GM21825 (cell line): ENCODE data around the gene NALCN.

Experiments used
- ATAC-seq: cut with Tn5 transposase; IDR thresholded peaks from one replicate; pipeline ENCODE4 v1.9.1; 2021; ENCODE audit warnings: mild to moderate bottlenecking, moderate library complexity; ENCODE audit not compliant: unreplicated experiment

Gene NALCN

DNA sequence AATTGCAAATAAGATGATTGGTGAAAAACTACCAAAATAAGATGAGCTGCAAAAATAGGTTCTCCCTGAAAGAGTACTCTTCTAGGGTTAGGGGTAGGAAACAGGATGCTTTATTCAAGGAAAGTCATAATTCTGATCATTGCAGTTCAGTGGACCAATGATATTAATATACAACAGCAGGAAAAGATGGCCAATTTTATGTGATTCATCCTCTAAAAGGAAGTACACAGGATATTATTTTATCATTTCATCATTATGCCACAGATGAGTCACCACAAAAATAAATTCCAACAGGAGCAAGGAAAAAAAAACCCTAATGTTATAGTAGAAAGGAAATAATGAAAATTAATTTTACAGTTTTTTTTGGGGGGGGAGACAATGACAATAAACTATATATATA lies 205.0 kb downstream of the NALCN start:
- ATAC-seq: no peak

DNA sequence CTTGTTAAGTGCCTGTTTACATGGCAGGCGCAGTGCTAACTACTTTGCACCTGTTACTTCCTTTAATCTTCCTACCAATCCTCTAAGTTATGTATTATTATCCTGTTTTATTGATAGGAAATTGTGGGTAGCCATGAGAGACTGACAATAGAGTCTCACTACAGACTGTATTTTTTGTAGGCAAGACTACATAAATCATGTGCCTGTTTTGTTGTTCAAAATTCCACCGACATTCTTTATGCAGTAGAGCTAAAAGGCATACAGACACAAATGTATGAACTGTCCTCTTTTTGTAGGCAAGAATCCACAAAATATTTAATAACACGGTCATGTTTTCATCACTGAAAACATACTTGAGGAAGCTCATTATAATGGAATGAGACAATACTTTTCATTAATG lies 205.5 kb downstream of the NALCN start:
- no peak for ATAC-seq

DNA sequence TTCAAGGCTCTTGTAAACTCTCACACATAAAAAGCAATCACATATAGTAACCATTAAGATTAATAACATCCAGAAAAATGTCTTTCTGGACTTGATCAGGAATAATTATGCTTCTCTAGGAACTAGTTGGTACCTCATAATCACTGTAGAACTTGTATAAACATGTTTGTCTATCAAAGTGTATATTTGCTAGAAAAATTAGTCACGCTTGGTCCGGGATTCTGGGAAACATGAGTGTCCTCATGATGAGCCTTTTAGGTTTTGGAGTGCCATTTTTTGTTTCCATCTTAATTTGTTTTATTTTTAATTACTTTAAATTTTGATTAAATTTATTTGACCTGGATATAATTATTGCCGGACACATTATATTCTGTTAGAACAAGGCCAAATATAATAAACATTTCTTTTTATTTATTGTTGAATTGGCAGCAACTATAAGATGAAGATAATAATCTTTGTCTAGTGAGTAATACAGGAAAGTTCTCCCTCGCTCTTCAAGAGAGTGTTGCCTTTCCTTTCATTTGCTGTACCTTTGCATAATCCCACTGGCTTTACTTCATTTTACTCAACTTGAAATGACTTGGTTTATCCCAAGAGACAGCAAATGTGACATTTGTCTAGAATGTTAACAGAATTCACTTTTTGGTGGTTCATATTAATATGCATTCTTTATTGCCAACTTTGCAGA lies 207.0 kb downstream of the NALCN start:
- ATAC-seq: no peak

DNA sequence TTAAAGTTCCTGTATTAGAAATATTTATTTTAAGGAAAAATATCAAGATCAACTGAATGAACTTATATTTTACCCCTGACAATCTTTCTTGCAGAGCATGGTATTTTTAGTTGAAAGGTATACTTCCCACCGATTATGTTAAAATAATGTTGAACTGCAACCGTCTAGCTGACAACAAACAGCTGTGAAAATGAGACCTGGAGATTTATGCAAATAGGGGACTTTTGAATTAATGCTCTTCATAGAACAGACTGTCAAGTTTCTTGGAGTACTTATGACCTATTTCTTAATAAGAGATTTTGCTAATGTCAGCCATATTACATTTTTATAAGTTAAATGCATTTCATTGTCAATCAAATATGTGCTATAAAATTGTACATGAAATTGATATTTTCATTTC lies 210.9 kb downstream of the NALCN start:
- no peak for ATAC-seq

DNA sequence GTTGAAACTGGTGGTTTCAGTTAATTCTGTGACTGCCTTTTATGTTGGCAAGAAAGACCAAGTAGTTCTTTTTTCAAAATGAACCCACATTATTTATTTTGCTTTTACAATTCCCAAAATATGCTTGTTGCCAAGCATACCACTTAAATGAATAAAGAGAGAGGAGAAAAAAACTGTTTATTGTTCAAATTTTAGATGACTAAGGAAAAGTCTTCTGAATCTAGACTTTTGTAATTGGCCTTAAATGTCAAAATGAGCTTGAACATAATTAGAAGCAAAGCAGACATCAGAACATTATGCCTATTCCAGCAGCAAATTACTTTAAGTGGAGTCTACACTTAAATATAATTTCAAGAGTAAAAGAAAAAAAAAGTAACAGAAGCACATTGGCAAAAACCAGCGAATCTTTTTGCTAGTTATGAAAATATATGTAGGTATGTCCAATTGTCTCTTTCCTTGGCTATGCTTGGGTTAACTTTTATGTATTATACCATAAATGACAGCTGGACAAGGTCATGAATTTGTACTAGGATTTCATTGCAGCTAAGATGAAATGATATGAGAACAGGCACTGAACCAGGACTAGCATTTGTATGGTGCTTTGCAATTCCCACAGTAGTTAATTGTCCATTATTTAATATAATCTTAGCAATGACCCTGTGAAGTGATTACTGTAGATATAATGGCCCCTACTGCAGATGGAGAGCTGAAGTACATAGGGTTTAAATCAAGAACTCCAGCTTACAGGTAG lies 211.9 kb downstream of the NALCN start:
- no peak for ATAC-seq

DNA sequence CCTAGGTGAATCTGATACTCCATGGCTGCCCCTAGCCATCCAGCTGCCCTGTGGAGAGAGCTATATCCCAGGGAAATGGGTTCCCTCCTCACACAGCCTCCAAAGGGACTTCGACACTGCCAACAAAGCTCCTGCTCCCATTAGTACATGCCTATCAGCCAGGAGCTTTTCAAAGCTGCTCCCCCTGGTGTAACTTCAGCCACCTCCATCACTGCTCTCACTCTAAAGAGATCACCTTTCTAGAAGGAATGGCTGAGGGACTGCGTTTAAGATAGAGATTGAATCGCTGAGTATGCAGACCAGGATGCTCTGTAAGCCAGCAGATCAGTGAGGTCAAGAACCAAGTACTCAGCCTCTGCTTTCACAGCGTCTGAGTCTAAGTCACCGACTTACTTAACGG lies 213.7 kb downstream of the NALCN start:
- no peak for ATAC-seq

DNA sequence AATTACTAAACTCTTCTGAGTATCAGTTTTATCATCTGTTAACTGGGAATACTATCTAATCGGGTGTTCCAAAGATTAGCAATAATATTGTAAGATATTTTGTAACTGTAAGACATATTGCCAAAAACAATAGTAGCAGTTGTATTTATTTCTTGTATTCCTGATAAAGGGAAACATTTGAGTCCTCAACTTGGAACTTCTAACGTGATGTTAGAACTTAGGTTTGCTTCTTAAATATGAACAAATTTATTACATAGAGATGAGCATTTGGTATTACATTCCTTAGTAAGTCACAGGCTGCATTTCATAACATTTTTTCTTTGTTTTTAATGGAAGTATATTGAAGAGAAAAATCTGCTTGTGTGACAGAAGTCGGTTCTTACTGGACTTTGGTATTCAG lies 225.3 kb downstream of the NALCN start:
- ATAC-seq: no peak

DNA sequence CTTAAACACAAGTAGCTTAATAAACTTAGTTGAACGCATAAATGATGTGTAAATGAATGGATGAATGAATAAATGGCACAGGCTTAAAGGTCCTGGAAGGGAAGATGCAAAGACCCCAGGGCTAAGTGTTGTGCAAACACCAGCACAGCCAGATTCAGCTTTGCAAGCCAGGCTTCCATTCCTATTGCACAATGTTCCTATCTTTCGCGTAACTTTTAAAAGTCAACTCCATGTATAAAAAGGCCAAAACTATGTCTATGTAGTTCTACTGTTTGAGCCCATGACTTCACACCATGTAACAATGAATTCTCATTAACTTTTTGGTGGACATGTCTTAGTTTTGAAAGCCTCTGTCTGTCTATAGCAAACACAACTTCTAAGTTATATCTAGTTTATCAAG lies 226.0 kb downstream of the NALCN start:
- ATAC-seq: no peak

DNA sequence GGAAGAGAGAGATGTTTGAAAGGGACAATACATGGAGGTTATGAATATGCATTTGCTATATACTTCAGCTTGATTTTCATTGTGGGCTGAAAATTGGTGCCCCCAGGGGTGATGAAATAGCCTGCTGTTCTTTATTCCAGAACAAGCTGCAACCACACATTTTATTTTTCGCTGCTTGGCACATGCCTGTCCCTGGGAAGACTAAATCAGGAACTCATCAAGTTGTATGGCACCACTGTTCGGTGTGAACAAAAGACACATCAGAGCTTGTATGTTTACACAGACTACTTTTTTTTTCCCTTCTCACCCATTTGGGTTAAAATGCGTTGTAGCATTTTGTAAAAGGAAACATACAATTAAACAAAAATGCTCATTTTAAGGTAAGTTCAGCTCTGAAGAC lies 230.7 kb downstream of the NALCN start:
- no peak for ATAC-seq

DNA sequence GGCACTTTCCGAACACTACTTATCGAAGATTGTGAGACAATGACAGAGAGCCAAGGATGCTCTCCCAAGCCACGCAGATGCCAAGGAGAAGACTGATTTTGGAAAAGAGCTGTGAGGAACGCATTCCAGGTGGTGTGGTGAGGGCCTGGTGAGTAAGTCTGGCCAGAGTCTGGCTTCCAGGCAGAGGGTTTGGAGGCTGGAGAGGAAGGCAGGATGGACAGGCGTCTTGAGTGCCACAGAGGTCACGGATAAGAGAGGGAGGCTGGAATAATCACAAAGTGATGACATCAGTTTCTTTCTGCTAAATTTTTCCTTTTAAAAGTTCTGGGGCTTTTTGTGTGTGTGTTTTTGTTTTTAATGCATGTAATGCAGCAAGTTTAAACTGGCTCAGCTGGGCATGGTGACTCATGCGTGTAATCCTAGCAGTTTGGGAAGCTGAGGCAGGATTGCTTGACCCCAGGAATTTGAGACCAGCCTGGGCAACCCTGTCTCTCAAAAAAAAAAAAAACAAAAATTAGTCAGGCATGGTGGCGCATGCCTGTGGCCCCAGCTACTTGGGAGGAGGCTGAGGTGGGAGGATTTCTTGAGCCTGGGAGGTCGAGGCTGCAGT lies 235.1 kb downstream of the NALCN start:
- no peak for ATAC-seq

DNA sequence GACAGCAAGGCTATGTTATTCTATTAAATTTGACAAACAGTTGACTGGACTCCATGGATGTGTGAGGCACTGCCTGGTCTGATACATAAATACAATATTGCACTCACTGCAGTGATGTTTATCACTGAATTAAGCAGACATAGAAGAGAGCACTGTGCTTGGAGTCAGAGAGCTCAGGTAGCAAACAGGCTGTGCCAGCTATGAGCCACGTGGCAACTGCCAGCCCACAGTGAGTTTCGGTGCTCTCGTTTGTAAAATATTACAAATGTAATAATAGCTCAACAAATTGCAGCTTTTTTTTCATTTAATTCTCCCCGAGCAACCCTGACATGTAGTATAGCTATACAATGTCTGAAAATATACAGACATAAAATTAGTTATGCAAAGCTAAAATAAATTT lies 237.3 kb downstream of the NALCN start:
- no peak for ATAC-seq

DNA sequence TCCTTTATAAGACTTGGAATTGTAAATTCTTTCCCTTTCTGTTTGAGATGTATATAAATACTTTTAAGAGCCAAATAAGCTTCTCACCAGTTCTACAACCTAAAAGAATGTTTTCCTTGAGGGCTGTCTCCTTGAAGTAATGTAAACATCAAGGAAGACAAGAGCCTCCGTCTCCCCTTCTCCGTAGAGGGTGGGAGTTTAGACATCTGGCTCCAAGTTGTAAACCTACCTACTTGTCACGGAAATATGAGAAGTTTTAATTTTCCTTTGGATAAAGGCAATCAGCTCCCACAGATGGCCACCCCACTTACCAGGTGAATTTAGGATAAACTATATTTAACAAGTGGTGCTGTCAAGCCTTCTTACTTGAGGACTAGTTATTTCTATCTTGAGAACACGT lies 237.9 kb downstream of the NALCN start:
- ATAC-seq: no peak

DNA sequence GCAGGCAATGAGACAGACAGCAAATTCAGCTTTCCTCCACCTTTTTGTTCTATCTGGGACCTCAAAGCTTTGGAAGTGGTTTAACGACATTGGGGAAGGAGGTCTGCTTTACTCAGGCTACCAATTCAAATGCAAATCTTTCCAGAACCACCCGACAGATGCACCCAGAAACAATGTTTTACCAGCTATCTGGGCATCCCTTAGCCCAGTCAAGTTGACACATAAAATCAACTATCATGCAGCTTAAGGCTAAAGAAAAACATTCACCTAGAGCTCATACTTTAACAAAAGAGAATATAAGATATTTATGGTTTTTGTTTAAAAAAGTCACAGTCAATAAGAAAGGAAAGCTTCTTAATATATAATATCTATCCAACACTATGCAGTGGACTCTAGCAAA lies 246.0 kb downstream of the NALCN start:
- ATAC-seq: no peak

DNA sequence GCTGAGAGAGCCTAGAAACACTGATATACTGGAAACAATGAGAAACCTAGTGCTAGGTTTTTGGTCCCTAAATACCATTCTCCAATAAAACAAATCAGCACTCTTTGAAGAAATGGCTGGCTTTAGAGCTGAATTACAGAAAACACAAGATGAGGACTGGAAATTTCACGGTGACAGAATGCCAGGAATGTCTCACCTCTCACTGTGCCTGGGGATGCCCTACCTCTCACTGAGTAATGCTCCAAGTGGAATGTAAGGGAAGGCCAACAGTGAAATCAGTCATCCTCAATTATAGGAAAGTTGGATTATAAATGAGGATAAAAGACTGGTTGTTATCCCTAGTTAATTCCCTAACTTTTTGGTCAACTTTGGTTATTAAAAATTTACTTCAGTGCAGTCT lies 259.0 kb downstream of the NALCN start:
- no peak for ATAC-seq

DNA sequence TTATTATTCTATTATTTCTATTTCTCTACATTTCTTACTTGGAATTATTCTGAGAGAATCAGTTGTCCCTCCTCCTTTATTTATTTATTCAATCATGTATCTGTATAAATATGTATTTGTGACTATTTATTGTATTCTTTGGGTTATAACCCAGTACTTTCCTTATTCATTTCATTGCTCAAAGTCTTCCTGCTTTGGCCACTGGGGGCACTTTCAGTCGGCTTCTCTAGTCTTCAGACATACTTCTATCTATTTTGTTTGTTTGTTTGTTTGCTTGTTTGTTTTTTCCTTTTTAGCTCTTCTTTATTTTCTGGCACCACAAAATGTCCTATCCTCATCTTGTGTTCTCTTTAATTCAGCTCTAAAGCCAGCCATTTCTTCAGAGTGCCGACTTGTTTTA lies 260.4 kb downstream of the NALCN start:
- ATAC-seq: no peak

DNA sequence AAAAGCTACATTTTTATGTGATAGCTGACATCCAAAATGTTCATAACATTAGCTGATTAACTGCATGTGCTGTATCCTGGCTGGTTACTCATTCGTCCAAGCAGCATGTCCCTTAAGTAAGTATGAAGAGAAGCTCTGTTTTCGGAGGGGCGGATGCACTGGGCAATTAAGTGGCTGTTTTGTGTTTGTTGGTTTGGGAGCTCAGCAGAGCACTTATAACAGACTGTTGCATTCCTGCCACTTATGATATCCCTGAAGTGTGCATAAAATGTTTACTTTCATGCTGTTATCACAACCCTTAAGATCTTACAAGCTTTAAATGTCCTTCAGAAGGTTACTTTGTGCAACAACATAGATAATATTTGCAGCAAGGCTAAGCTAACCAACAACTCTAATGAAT lies 264.1 kb downstream of the NALCN start:
- ATAC-seq: no peak

DNA sequence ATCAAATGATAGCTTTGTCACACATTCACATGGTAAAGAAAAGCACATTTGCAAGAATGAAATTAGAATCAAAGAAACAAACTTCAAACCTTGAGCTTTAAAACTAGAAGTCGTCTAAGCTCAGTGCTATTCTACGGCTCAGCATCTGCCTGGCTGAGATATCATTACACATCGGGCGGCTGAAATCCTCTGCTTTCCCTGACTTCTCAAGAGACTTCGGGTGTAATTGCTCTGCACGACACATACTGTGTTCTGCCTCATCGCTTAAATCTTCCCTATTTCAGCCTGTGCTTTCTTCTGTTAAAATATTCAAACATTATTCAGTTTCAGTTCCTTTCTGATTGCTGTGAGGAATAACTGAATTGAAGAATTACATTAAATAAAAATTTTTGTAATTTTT lies 265.3 kb downstream of the NALCN start:
- no peak for ATAC-seq

DNA sequence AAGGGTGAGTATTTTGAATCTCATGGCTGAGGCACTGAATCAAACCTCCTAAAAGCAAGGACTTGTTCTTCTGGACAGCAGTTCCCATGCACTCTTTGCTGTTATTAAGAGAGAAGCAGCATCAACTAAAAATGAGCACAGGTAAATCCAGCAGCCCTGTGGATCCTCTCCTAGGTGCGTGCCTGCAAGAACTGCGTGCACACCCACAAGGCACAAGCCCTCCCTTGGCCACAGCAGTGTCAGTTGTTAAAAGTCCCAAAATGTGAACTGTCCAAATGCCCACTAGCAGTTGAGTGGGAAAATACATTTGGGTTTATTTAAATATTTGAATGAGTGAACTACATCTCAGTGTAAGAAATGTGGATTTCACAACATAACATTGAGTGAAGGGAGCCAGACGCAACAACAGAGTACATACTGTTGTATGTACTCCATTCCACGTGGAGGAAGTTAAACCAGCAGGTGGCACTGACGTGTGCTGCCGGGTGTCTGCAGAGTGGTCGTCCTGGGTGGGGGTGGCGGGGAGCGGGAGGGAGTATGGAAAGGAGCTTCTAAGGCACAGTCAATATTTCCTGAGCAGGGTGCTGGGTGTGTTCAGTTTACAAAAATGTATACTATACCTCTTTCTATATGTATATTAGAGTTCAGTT lies 266.4 kb downstream of the NALCN start:
- no peak for ATAC-seq

DNA sequence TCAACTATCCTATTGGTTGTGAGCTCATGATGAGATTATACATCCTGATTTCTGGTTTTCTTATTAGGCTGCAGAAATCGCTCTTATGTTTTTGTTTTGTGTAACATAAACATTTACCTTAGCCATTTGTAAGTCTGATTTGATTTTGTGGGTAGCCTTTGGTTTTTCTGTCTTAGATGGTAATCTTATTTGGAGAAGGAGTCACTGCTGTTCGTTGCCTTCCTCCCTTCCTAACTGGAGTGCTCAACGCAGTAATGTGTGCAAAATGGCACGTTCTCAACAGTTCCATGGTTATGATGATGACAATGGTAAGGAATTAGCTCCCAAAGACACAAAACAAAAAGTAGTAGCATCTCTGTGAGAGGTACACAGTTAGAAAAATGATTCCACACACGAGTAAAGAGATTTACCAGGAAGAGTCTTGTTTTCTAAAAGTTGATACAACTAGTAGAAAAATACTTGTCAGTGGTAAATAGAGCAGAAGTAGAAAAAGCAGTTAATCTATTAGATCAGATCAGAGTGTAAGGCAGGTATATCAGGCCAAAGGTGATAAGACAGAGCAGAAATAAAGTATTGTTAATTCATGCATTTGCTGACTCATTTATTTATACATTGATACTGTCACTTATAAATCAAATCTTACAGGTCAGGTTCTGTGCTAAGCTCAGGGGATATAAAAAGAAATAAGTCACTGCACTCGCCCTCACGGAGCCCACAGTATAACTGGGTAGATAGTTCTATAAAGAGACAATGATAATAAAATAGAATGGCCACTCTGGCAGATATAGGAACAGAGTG lies 270.0 kb downstream of the NALCN start:
- ATAC-seq: no peak

DNA sequence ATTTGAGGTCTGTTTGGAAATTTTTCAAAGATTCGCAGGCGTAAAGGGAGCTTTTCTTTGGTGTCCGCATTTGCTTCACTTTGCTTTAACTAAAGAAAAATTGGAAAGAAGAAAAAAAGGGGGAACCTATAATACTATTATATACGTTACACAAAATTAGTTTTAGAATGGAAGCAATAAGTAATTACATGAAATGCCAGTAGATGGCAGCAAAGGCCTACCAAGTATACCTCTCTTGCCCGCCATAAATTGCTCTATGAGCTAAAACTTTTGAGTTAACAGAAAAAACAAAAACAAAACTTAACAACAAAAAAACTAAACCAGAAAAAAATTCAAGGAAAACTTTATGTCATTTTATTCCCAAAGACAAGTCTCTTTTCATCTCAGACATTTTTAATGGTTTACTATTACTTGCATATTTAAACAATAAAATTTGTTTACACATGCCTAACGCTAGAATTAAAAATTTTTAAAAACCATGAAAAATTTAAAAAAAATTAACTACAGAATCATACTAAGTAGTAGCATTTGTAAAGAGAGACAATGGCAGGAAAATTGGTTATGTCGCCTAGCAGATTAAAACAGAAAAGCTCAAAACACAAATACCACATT lies 271.4 kb downstream of the NALCN start:
- ATAC-seq: peak; percentile 74

DNA sequence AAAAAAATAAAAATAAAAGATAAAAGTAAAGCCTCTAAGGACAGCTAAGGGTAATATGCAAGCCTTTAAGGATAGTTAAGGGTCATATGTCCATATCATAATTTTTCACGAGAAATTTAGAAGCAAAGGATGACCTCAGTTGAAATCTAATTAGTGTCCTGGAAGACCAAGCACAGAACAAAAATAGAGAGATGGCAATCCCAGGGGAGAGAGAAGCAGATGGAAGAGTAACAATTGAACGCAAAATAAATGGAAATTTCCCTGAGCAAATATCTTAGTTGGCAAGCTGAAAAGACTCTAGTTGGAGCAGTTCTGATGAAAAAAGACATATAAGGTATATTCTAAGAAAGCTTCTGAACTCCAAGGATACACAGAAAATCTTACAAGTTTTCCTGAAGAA lies 275.4 kb downstream of the NALCN start:
- no peak for ATAC-seq
